ENCODE results near the gene GPS1.

GPS1 gene

DNA sequence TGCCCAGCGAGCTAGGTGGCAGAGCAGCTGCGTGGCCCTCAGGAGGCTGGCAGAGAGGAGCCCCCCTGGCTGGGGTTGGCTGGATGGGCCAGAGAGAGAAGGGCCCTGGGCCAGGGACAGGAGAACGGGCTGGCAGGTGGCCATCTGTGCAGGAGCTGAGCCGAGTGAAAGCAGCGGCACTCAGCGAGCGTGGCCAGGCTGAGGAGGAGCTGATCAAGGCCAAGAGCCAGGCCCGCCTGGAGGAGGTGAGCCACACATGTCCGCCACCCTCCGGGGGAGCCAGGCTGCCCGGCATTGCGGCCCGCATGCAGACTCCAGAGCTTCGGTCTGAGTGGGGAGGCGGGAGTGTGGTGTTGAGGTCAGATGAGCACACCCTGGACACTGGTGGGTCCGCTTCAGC, 22.3 kb upstream of the GPS1 start:
- Histone ChIP-seq H3K27ac (ENCODE audit: low read length) (no peak overlapping the region), H3K4me3 (ENCODE audit: low read length) (no peak overlapping the region), H3K36me3 (ENCODE audit: control insufficient read depth, insufficient read depth, low read length) (peaks cover 2% of the 10 kb centered on the region; the same call in 1 of the 2 replicates), H3K9me3 (ENCODE audit: control insufficient read depth, insufficient read depth, low read length) (no peaks in the 10 kb centered on the region), H3K4me1 (ENCODE audit: control insufficient read depth, insufficient read depth, low read length) (peaks cover 4% of the 10 kb centered on the region; the same call in 1 of the 2 replicates), H3K27me3 (ENCODE audit: control insufficient read depth, insufficient read depth, low read length) (no peaks in the 10 kb centered on the region)
- no CpG with 5 or more reads among the region's 16 CpGs for WGBS (ENCODE audit: insufficient coverage, insufficient read length)
- DNase-seq (ENCODE audit: low read depth, low spot score): no peak

DNA sequence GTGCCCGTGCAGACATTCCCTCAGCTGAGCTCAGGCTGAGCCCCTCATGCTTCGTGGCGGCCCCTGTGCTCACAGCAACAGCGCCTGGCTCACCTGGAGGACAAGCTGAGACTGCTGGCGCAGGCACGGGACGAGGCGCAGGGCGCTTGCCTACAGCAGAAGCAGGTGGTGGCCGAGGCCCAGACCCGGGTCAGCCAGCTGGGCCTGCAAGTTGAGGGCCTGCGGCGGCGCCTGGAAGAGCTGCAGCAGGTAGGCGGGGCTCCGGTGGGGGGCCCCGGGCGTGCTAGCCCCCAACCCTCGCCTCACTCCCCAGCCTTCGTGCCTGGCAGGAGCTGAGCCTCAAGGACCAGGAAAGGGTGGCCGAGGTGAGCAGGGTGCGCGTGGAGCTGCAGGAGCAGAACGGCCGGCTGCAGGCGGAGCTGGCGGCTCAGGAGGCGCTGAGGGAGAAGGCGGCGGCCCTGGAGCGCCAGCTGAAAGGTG, 21.7 kb upstream of the GPS1 start:
- no CpG with 5 or more reads among the region's 31 CpGs for WGBS (ENCODE audit: insufficient coverage, insufficient read length)
- Histone ChIP-seq H3K4me3 (ENCODE audit: low read length) (no peak overlapping the region), H3K4me1 (ENCODE audit: control insufficient read depth, insufficient read depth, low read length) (peaks cover 5% of the 10 kb centered on the region; the same call in 1 of the 2 replicates), H3K9me3 (ENCODE audit: control insufficient read depth, insufficient read depth, low read length) (no peaks in the 10 kb centered on the region), H3K36me3 (ENCODE audit: control insufficient read depth, insufficient read depth, low read length) (peaks cover 2% of the 10 kb centered on the region; the same call in 1 of the 2 replicates), H3K27ac (ENCODE audit: low read length) (no peak overlapping the region), H3K27me3 (ENCODE audit: control insufficient read depth, insufficient read depth, low read length) (no peaks in the 10 kb centered on the region)
- DNase-seq (ENCODE audit: low read depth, low spot score): no peak

DNA sequence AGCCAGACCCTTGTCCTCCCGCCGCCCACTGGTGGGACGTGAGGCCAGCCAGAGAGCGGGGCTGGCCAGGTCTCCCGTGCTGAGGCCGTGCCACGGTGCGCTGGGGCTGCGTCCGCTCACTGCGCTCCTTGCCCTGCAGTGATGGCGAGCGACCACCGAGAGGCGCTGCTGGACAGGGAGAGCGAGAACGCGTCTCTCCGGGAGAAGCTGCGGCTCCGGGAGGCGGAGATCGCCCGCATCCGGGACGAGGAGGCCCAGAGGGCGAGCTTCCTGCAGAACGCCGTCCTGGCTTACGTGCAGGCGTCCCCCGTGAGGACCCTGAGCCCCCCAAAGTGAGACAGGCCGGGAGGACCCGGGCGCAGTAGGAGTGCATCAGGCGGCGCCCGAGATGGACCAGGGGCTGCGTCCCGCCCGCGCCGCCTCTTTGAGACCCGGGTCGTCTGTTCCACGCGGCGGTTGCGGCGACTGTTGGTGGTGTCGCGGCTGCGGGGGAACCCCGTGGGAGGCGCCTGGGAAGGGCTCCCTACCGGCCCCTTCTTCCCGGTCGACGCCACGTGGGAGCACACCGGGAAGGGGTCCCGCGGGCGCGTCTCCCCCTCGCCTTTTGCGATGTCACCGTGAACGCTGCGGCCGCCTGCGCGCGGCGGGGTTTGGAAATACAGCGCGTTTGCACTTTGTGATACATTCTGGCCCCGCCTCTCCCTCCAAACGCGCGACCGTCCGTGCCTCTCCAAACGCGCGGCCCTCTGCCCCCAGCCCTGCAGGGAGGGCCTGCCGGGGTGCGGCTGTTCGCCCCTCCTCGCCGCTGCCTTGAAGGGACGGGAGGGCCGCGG, 21.0 kb upstream of the GPS1 start:
- peak overlapping the region; percentile 53; the same call in 1 of the 2 replicates for H3K4me3 ChIP-seq (ENCODE audit: low read length)
- H3K36me3 ChIP-seq (ENCODE audit: control insufficient read depth, insufficient read depth, low read length): peaks cover 2% of the 10 kb centered on the region; the same call in 1 of the 2 replicates
- peaks cover 5% of the 10 kb centered on the region; the same call in 1 of the 2 replicates for H3K4me1 ChIP-seq (ENCODE audit: control insufficient read depth, insufficient read depth, low read length)
- no CpG with 5 or more reads among the region's 94 CpGs for WGBS (ENCODE audit: insufficient coverage, insufficient read length)
- H3K27me3 ChIP-seq (ENCODE audit: control insufficient read depth, insufficient read depth, low read length): no peaks in the 10 kb centered on the region
- no peak for DNase-seq (ENCODE audit: low read depth, low spot score)
- H3K9me3 ChIP-seq (ENCODE audit: control insufficient read depth, insufficient read depth, low read length): no peaks in the 10 kb centered on the region
- H3K27ac ChIP-seq (ENCODE audit: low read length): no peak overlapping the region

DNA sequence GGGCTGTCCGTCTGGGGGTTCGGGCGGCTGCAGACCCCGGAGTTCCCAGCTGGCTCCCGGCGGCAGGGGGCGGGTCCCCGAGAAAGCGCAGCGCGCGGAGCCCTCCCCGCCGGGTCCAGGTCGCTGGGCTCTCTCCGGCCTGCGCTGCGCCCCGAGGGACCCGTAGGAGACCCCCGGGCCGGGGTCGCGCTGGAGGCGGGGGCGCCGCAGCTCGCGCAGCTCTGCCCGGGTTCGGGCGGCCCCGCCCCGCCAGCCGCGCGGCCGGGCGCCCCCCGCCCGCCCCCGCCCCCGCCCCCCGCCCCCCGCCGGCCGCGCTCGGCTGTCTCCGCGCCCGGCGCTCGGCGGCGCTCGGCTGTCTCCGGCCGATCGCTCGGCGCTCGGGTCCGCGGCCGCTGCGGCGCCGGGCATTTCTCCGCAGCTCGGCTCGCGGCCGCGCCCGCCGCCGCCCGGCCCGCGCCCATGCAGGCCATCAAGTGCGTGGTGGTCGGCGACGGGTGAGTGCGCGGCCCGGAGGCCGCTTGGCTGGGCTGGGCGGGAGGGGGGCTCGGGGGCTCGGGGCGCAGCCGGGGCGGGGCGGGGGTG, 20.3 kb upstream of the GPS1 start, which contains the start of gene RAC3:
Gene RAC3, plus strand, starts transcription at position 376 of the 582 bp plus-strand sequence. Its CDS starts 84 bp downstream, at position 460.
- no CpG with 5 or more reads among the region's 96 CpGs for WGBS (ENCODE audit: insufficient coverage, insufficient read length)
- H3K9me3 ChIP-seq (ENCODE audit: control insufficient read depth, insufficient read depth, low read length): no peaks in the 10 kb centered on the region
- H3K27ac ChIP-seq (ENCODE audit: low read length): no peak within 1 kb of the TSS
- peaks cover 2% of the 10 kb centered on the region; the same call in 1 of the 2 replicates for H3K36me3 ChIP-seq (ENCODE audit: control insufficient read depth, insufficient read depth, low read length)
- peak within 1 kb of the TSS; percentile 65 for H3K4me3 ChIP-seq (ENCODE audit: low read length)
- no peak for DNase-seq (ENCODE audit: low read depth, low spot score)
- H3K27me3 ChIP-seq (ENCODE audit: control insufficient read depth, insufficient read depth, low read length): no peaks in the 10 kb centered on the region
- peaks cover 5% of the 10 kb centered on the region; the same call in 1 of the 2 replicates for H3K4me1 ChIP-seq (ENCODE audit: control insufficient read depth, insufficient read depth, low read length)

DNA sequence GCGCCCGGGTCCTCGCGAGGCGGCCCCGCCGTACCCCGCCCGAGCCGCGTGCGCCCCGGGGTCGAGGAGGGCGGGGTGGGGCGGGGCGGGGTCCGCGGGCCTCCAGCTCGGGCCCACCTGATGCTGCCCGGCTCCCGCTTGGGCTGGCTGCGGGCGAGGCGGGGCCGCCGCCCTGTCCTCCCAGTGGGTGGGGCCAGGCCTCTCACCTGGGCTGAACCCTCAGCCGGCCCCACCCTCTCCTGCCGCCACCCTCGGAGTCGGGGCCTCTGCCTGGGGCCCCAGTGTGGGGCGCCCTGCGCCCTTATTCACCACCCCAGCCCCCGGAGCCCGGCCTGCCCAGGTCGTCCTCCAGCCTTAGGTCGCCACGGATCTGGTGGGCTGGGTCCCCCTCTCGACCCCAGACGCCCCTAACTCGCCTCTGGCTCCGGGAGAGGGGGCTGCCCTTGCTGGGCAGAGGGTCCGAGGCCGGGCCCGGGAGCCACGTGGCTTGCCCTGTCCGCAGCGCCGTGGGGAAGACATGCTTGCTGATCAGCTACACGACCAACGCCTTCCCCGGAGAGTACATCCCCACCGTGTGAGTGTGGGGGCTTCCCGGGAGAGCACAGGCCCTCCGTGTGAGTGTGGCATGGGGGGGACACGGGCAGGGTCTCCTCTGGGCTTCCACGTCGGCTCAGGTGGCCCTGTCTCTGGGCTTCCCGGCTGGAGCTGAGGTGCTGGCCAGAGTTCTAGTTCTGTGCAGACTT, 19.6 kb upstream of the GPS1 start:
- Histone ChIP-seq H3K9me3 (ENCODE audit: control insufficient read depth, insufficient read depth, low read length) (no peaks in the 10 kb centered on the region), H3K4me3 (ENCODE audit: low read length) (peak overlapping the region; percentile 65), H3K4me1 (ENCODE audit: control insufficient read depth, insufficient read depth, low read length) (peaks cover 5% of the 10 kb centered on the region; the same call in 1 of the 2 replicates), H3K27me3 (ENCODE audit: control insufficient read depth, insufficient read depth, low read length) (no peaks in the 10 kb centered on the region), H3K36me3 (ENCODE audit: control insufficient read depth, insufficient read depth, low read length) (peaks cover 2% of the 10 kb centered on the region; the same call in 1 of the 2 replicates), H3K27ac (ENCODE audit: low read length) (no peak overlapping the region)
- no CpG with 5 or more reads among the region's 59 CpGs for WGBS (ENCODE audit: insufficient coverage, insufficient read length)
- no peak for DNase-seq (ENCODE audit: low read depth, low spot score)

DNA sequence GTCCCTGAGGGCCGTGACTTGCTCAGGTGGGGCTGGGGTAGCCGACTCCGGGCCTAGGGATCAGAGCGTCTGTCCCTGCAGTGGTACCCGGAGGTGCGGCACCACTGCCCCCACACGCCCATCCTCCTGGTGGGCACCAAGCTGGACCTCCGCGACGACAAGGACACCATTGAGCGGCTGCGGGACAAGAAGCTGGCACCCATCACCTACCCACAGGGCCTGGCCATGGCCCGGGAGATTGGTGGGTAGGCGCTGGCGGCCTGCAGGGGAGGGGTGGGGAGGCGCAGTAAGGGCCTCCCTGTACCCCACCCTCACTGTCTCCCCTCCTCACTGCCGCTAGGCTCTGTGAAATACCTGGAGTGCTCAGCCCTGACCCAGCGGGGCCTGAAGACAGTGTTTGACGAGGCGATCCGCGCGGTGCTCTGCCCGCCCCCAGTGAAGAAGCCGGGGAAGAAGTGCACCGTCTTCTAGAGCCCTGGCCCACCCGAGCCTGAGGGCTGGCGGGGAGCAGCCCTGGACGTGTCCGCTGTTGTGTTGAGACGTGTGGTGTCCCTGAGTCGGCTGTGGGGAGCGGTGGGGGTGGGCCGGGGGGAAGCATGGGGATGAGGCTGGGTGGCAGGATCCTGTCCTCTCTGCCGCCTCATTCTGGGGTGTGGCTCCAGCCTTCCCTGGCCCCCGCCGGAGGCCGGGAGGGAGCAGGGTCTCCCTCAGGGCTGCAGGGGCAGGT, 18.2 kb upstream of the GPS1 start:
- DNase-seq (ENCODE audit: low read depth, low spot score): no peak
- Histone ChIP-seq H3K27me3 (ENCODE audit: control insufficient read depth, insufficient read depth, low read length) (no peaks in the 10 kb centered on the region), H3K27ac (ENCODE audit: low read length) (no peak overlapping the region), H3K4me3 (ENCODE audit: low read length) (no peak overlapping the region), H3K4me1 (ENCODE audit: control insufficient read depth, insufficient read depth, low read length) (peaks cover 5% of the 10 kb centered on the region; the same call in 1 of the 2 replicates), H3K36me3 (ENCODE audit: control insufficient read depth, insufficient read depth, low read length) (0 out of 2 replicates have a peak, but pooled peaks cover 2% of the 10 kb centered on the region), H3K9me3 (ENCODE audit: control insufficient read depth, insufficient read depth, low read length) (no peaks in the 10 kb centered on the region)
- no CpG with 5 or more reads among the region's 38 CpGs for WGBS (ENCODE audit: insufficient coverage, insufficient read length)

DNA sequence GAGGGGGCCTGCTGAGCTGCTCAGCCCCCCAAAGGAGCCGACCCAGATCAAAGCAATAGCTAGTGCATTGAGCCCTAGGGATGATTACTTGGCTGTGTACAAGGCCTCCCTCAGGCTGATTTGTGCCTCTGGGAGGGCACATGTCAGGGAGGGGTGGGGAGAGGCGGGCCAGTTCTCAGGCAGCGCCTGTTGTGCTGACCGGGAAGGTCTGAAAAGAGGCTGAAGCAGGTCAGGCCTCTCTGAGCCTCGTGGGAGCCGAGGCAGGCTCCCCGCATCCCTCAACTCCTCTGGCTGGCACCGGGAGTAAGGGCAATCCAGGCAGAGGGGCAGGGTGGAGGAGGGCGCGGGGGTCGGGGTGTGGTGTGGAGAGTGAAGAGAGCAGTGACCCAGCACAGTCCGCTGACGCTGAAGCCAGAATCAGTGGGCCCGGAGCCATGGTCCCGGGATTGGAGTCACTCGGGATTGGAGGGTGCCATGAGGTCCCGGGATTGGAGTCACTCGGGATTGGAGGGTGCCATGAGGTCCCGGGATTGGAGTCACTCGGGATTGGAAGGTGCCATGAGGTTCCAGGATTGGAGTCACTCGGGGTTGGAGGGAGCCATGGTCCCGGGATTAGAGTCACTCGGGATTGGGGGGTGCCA, 17.2 kb upstream of the GPS1 start:
- H3K4me3 ChIP-seq (ENCODE audit: low read length): no peak overlapping the region
- H3K27ac ChIP-seq (ENCODE audit: low read length): no peak overlapping the region
- no peak for DNase-seq (ENCODE audit: low read depth, low spot score)
- no peaks in the 10 kb centered on the region for H3K36me3 ChIP-seq (ENCODE audit: control insufficient read depth, insufficient read depth, low read length)
- WGBS (ENCODE audit: insufficient coverage, insufficient read length): no CpG with 5 or more reads among the region's 23 CpGs
- H3K27me3 ChIP-seq (ENCODE audit: control insufficient read depth, insufficient read depth, low read length): no peaks in the 10 kb centered on the region
- H3K4me1 ChIP-seq (ENCODE audit: control insufficient read depth, insufficient read depth, low read length): peaks cover 5% of the 10 kb centered on the region; the same call in 1 of the 2 replicates
- H3K9me3 ChIP-seq (ENCODE audit: control insufficient read depth, insufficient read depth, low read length): no peaks in the 10 kb centered on the region

DNA sequence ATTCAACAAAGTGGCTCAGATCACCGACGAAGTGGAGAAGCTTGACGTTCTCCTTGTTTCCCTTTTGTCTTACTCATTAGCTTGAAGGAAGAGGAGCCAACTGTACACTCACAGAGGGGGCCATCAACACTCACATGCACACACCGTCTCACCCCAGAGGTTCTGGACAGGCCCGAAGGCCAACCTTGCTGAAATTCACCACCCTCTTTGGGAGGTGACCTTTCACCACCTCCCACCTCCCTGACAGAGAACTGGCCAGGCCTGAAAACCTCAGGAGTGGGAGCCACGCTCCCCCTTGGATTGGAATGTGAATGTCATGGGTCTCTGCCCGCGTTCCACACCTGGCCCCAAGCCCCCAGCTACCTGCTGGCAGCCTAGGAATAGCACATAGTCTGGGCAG, 16.2 kb upstream of the GPS1 start:
- Histone ChIP-seq H3K27ac (ENCODE audit: low read length) (no peak overlapping the region), H3K9me3 (ENCODE audit: control insufficient read depth, insufficient read depth, low read length) (no peaks in the 10 kb centered on the region), H3K36me3 (ENCODE audit: control insufficient read depth, insufficient read depth, low read length) (no peaks in the 10 kb centered on the region), H3K4me1 (ENCODE audit: control insufficient read depth, insufficient read depth, low read length) (peaks cover 5% of the 10 kb centered on the region; the same call in 1 of the 2 replicates), H3K4me3 (ENCODE audit: low read length) (no peak overlapping the region), H3K27me3 (ENCODE audit: control insufficient read depth, insufficient read depth, low read length) (no peaks in the 10 kb centered on the region)
- no CpG with 5 or more reads among the region's 8 CpGs for WGBS (ENCODE audit: insufficient coverage, insufficient read length)
- DNase-seq (ENCODE audit: low read depth, low spot score): no peak

DNA sequence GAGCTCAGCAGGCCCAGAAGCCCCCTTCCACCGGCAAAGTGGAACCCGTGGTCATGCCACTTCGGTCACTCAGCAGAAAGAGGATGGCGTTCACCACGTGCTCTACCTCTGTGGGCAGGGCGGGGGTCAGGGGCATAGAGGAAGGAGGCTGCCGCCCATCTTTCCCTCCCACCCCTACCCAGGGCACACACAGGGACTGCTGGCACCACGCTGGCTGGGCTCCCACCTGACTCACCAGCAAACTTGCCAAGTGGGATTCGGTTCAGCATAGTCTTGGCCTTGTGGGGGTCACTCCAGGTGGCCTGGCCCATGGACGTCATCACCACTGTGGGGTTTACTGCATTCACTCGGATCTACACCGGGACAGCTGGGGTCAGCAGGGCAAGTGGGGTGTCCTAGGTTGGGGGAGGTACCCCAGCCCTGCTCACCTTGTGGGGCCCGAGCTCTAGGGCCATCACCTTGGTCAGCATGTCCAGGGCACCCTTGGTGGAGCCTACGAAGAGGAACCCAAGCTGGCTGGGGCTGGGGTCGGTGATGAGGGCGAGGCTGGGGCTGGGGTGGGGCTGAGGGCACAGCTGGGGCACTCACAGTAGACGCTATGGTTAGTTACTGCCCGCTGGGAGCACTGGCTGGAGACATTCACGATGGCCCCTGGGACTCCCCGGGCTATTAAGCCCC, 15.6 kb upstream of the GPS1 start:
- Histone ChIP-seq H3K27ac (ENCODE audit: low read length) (no peak overlapping the region), H3K9me3 (ENCODE audit: control insufficient read depth, insufficient read depth, low read length) (no peaks in the 10 kb centered on the region), H3K27me3 (ENCODE audit: control insufficient read depth, insufficient read depth, low read length) (no peaks in the 10 kb centered on the region), H3K36me3 (ENCODE audit: control insufficient read depth, insufficient read depth, low read length) (no peaks in the 10 kb centered on the region), H3K4me1 (ENCODE audit: control insufficient read depth, insufficient read depth, low read length) (peaks cover 5% of the 10 kb centered on the region; the same call in 1 of the 2 replicates), H3K4me3 (ENCODE audit: low read length) (no peak overlapping the region)
- DNase-seq (ENCODE audit: low read depth, low spot score): no peak
- WGBS (ENCODE audit: insufficient coverage, insufficient read length): no CpG with 5 or more reads among the region's 20 CpGs

Measured in iPS DF 6.9 (cell line).